IMR-90 (cell line): ENCODE results near the gene ANKRD9. TPM values are rescaled to one million over a fixed set of nuclear protein-coding genes. Genes with fewer than 3 reads are reported as not detected.

Source experiments
- ATAC-seq: fragments of 200-7000 bp; cut with Tn5 transposase; 2 replicates; pipeline ENCODE4 v1.9.1; 2020; ENCODE audit warnings: low read depth, mild to moderate bottlenecking, moderate library complexity
- BruUV-seq: library from RNA; stranded (reverse); fragments of 400-500 nt; replicated peaks from 2 replicates; lab custom pipeline; 2021; lab: Mats Ljungman, UMichigan
- CTCF ChIA-PET: fragments of 300-600 bp; formaldehyde crosslinking; extraction: SDS; loops from one replicate; lab custom pipeline; 2021; ENCODE audit warnings: antibody characterized with exemption; lab: Yijun Ruan, JAX
- POLR2A ChIA-PET: fragments of 300-600 bp; sonication (Branson Sonifier 250); formaldehyde crosslinking; loops from one replicate; lab custom pipeline; 2022; ENCODE audit warnings: antibody characterized with exemption; ENCODE audit not compliant: unreplicated experiment; lab: Charles Lee
- DNase-seq: peaks from one replicate; pipeline ENCODE4 v3.0.0; 2013
- H2AFZ ChIP-seq: replicated peaks from 2 replicates; pipeline ENCODE3; 2013; ENCODE audit warnings: low read length, mild to moderate bottlenecking; ENCODE audit not compliant: poor library complexity
- H2AK5ac ChIP-seq: 2 replicates; pipeline ENCODE4 v1.6.1; 2013; ENCODE audit warnings: low read depth, low read length, inconsistent platforms
- H2AK9ac ChIP-seq: replicated peaks from 2 replicates; pipeline ENCODE3; 2013; ENCODE audit warnings: mild to moderate bottlenecking, low read depth, low read length, moderate library complexity; ENCODE audit not compliant: poor library complexity
- H2BK120ac ChIP-seq: 2 replicates; pipeline ENCODE4 v1.6.1; 2013; ENCODE audit warnings: low read depth, low read length, inconsistent platforms
- H2BK15ac ChIP-seq: 3 replicates; pipeline ENCODE4 v1.6.1; 2013; ENCODE audit warnings: low read depth, low read length, inconsistent platforms
- H2BK20ac ChIP-seq: 2 replicates; pipeline ENCODE4 v1.6.1; 2013; ENCODE audit warnings: low read depth, mild to moderate bottlenecking, inconsistent platforms, low read length, moderate library complexity
- H2BK5ac ChIP-seq: 2 replicates; pipeline ENCODE4 v1.6.1; 2013; ENCODE audit warnings: mild to moderate bottlenecking, low read depth, low read length, inconsistent platforms; ENCODE audit not compliant: poor library complexity, severe bottlenecking
- H3K14ac ChIP-seq: replicated peaks from 2 replicates; pipeline ENCODE4 v1.6.1; 2013; ENCODE audit warnings: low read depth, low read length, inconsistent platforms
- H3K18ac ChIP-seq: 2 replicates; pipeline ENCODE4 v1.6.1; 2013; ENCODE audit warnings: low read depth, low read length, control low read depth
- H3K23ac ChIP-seq: 2 replicates; pipeline ENCODE4 v1.6.1; 2013; ENCODE audit warnings: low read depth, low read length, inconsistent platforms
- H3K27ac ChIP-seq: 2 replicates; pipeline ENCODE4 v1.5.1; 2013; ENCODE audit warnings: mild to moderate bottlenecking, control low read depth, low read length; ENCODE audit not compliant: insufficient read depth
- H3K27me3 ChIP-seq: 2 replicates; pipeline ENCODE4 v1.6.1; 2013; ENCODE audit warnings: low read length; ENCODE audit not compliant: control insufficient read depth, insufficient read depth
- H3K36me3 ChIP-seq: 2 replicates; pipeline ENCODE4 v1.6.1; 2013; ENCODE audit warnings: low read length, mixed read lengths; ENCODE audit not compliant: control insufficient read depth, insufficient read depth
- H3K4ac ChIP-seq: 2 replicates; pipeline ENCODE4 v1.6.1; 2013; ENCODE audit warnings: low read depth, low read length, inconsistent platforms
- H3K4me1 ChIP-seq: 2 replicates; pipeline ENCODE4 v1.6.1; 2013; ENCODE audit warnings: low read length, mixed read lengths; ENCODE audit not compliant: control insufficient read depth, insufficient read depth
- H3K4me2 ChIP-seq: 2 replicates; pipeline ENCODE4 v1.6.1; 2013; ENCODE audit warnings: low read depth, mild to moderate bottlenecking, control low read depth, low read length, moderate library complexity
- H3K4me3 ChIP-seq: 2 replicates; pipeline ENCODE4 v1.5.1; 2013; ENCODE audit warnings: low read depth, mild to moderate bottlenecking, control low read depth, low read length, moderate library complexity; ENCODE audit not compliant: insufficient read depth
- H3K56ac ChIP-seq: 2 replicates; pipeline ENCODE4 v1.6.1; 2013; ENCODE audit warnings: low read length, inconsistent platforms; ENCODE audit not compliant: insufficient read depth; ENCODE audit errors: extremely low read depth
- H3K79me1 ChIP-seq, 2 experiments: 2 replicates each; pipeline ENCODE4 v1.6.1; 2013; ENCODE audit warnings: low read length in 2 of 2, inconsistent platforms in 1 of 2, low read depth in 1 of 2
- H3K9ac ChIP-seq: 2 replicates; pipeline ENCODE4 v1.6.1; 2013; ENCODE audit warnings: low read depth, low read length, control low read depth
- H3K9me1 ChIP-seq: 2 replicates; pipeline ENCODE4 v1.6.1; 2013; ENCODE audit warnings: low read length, inconsistent platforms; ENCODE audit not compliant: insufficient read depth
- H3K9me3 ChIP-seq: 2 replicates; pipeline ENCODE4 v1.6.1; 2013; ENCODE audit warnings: low read length; ENCODE audit not compliant: control insufficient read depth, insufficient read depth
- H4K20me1 ChIP-seq: 2 replicates; pipeline ENCODE4 v1.6.1; 2013; ENCODE audit warnings: low read length, inconsistent platforms; ENCODE audit not compliant: insufficient read depth
- H4K5ac ChIP-seq: 2 replicates; pipeline ENCODE4 v1.6.1; 2013; ENCODE audit warnings: mild to moderate bottlenecking, low read depth, low read length, control low read depth
- H4K8ac ChIP-seq, 2 experiments: 2 replicates each; pipeline ENCODE4 v1.6.1; 2013; ENCODE audit warnings: low read depth in 2 of 2, low read length in 2 of 2, control low read depth in 1 of 2, inconsistent platforms in 1 of 2
- H4K91ac ChIP-seq: 2 replicates; pipeline ENCODE4 v1.6.1; 2013; ENCODE audit warnings: low read depth, low read length, inconsistent platforms; ENCODE audit not compliant: insufficient read depth
- BHLHE40 ChIP-seq: fragments of 150-350 bp; IDR thresholded peaks from 2 replicates; pipeline ENCODE4 v1.6.1; 2016; ENCODE audit warnings: mild to moderate bottlenecking, low read depth, low read length
- CEBPB ChIP-seq: IDR thresholded peaks from 2 replicates; pipeline ENCODE4 v1.6.1; 2012; ENCODE audit warnings: low read depth, low read length, improper control_type of control experiment
- CHD1 ChIP-seq: IDR thresholded peaks from 2 replicates; pipeline ENCODE4 v1.6.1; 2012; ENCODE audit warnings: low read depth, low read length, improper control_type of control experiment
- FOS ChIP-seq: fragments of 150-350 bp; IDR thresholded peaks from 2 replicates; pipeline ENCODE4 v1.6.1; 2016; ENCODE audit warnings: low read depth, low read length
- MAFK ChIP-seq: IDR thresholded peaks from 2 replicates; pipeline ENCODE4 v1.6.1; 2012; ENCODE audit warnings: low read depth, low read length, improper control_type of control experiment
- MAZ ChIP-seq: IDR thresholded peaks from 2 replicates; pipeline ENCODE4 v1.6.1; 2012; ENCODE audit warnings: low read depth, mild to moderate bottlenecking, low read length, improper control_type of control experiment, moderate library complexity, borderline replicate concordance
- MXI1 ChIP-seq: IDR thresholded peaks from 2 replicates; pipeline ENCODE4 v1.6.1; 2012; ENCODE audit warnings: low read depth, mild to moderate bottlenecking, low read length, moderate library complexity, borderline replicate concordance
- NFE2L2 ChIP-seq: fragments of 150-350 bp; IDR thresholded peaks from 2 replicates; pipeline ENCODE4 v1.6.1; 2016; ENCODE audit warnings: low read depth, mild to moderate bottlenecking, low read length
- POLR2A ChIP-seq: IDR thresholded peaks from 2 replicates; pipeline ENCODE4 v1.6.1; 2012; ENCODE audit warnings: mild to moderate bottlenecking, low read depth, low read length
- RAD21 ChIP-seq: IDR thresholded peaks from 2 replicates; pipeline ENCODE4 v1.6.1; 2012; ENCODE audit warnings: low read length, improper control_type of control experiment
- RCOR1 ChIP-seq: IDR thresholded peaks from 2 replicates; pipeline ENCODE4 v1.6.1; 2012; ENCODE audit warnings: mild to moderate bottlenecking, low read length, improper control_type of control experiment; ENCODE audit not compliant: insufficient replicate concordance
- RFX5 ChIP-seq: IDR thresholded peaks from 2 replicates; pipeline ENCODE4 v1.8.0; 2012; ENCODE audit warnings: low read depth, mild to moderate bottlenecking, low read length, moderate library complexity
- SMC3 ChIP-seq: fragments of 150-350 bp; IDR thresholded peaks from 2 replicates; pipeline ENCODE4 v1.6.1; 2016; ENCODE audit warnings: low read depth, mild to moderate bottlenecking, antibody characterized with exemption, low read length, moderate library complexity
- WGBS, 2 experiments: methylation state at CpG; one replicate each; pipeline versions ENCODE4 v1.1.5 to v1.1.7; 2013; ENCODE audit warnings: missing lambda C conversion rate in 2 of 2; ENCODE audit not compliant: insufficient read length in 1 of 2; ENCODE audit errors: extremely low coverage in 2 of 2; 5-methylcytosine and 5-hydroxymethylcytosine counted together
- dilution Hi-C: fragments of 300-500 bp; cut with HindIII; formaldehyde crosslinking; loops from one replicate; pipeline ENCODE4 v1.14.3; 2018; ENCODE audit warnings: low sequenced_read_pairs; ENCODE audit not compliant: unreplicated experiment
- in situ Hi-C: fragments of 300-500 bp; cut with MboI; formaldehyde crosslinking; loops from 3 replicates; pipeline ENCODE4 v1.14.3; 2019; ENCODE audit warnings: low sequenced_read_pairs, inconsistent platforms, mixed read lengths
- intact Hi-C: fragments of 100-400 bp; cut with micrococcal nuclease; formaldehyde crosslinking; loops from 2 replicates; pipeline ENCODE4 v1.10.0; 2022
- polyA plus RNA-seq, 3 experiments: library from polyadenylated mRNA; depleted of rRNA; stranded (reverse); fragments of >200 nt; gene quantifications; 2 replicates each; pipeline ENCODE4 v1.2.3, GENCODE V29; 2012; ENCODE audit warnings: low replicate concordance in 1 of 3
- total RNA-seq: library from RNA; depleted of rRNA; stranded (reverse); fragments of >200 nt; gene quantifications from 2 replicates; pipeline ENCODE4 v1.2.3, GENCODE V29; 2012
- TF ChIP-seq, protein P1 (sequence below): fragments of 150-350 bp; IDR thresholded peaks from 2 replicates; pipeline ENCODE4 v1.6.1; 2016; ENCODE audit warnings: low read depth, mild to moderate bottlenecking, low read length, moderate library complexity, borderline replicate concordance
- TF ChIP-seq, protein P2 (sequence below): conservative IDR thresholded peaks from 2 replicates; pipeline ENCODE4 v1.5.1; 2012; ENCODE audit warnings: mild to moderate bottlenecking, low read depth, low read length, improper control_type of control experiment

The ANKRD9 gene
- total and polyA plus RNA-seq, 2 of the 4 experiments (the other 2 are of a cell fraction) = 3.9 to 15.7 TPM

DNA sequence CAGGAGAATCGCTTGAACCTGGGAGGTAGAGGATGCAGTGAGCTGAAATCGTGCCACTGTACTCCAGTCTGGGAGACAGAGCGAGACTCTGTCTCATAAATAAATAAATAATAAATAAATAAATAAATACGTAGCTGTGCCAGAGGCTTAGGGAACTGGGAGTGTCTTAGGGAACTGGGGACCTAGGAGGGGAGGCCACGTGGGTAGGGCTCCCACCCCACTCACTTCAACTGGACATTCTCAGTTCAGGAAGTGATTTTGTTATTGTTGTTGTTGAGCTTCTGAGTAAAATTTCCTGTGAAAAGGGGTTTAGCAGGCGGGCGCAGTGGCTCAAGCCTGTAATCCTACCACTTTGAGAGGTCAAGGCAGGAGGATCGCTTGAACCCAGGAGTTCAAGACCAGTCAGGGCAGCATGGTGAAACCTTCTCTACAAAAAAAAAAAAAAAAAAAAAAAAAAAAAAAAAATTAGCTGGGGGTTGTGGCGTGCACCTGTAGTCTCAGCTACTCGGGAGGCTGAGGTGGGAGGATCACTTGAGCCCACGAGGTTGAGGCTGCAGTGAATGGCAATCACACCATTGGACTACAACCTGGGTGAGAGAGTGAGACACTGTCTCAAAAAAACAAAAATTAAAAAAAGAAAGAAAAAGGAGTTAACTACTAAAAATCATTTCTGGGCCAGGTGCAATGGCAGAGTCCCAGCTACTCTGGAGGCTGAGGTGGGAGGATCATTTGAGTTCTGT lies 19.0 kb upstream of the ANKRD9 start:
- POLR2A ChIA-PET = interaction anchor here (0.6 kb wide), 1 partner anchor 17 kb away, joined by 4 read pairs; no protein-coding TSS in a partner anchor
- H3K4me3 ChIP-seq = no peak overlapping the region
- H2AK5ac ChIP-seq = no peak overlapping the region
- no peaks in the 10 kb centered on the region for H4K20me1 ChIP-seq
- in situ Hi-C loops = no loop called here
- TF ChIP-seq CEBPB = no peak
- TF ChIP-seq POLR2A = no peak
- TF ChIP-seq, protein P1, sequence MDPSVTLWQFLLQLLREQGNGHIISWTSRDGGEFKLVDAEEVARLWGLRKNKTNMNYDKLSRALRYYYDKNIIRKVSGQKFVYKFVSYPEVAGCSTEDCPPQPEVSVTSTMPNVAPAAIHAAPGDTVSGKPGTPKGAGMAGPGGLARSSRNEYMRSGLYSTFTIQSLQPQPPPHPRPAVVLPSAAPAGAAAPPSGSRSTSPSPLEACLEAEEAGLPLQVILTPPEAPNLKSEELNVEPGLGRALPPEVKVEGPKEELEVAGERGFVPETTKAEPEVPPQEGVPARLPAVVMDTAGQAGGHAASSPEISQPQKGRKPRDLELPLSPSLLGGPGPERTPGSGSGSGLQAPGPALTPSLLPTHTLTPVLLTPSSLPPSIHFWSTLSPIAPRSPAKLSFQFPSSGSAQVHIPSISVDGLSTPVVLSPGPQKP = no peak
- TF ChIP-seq RCOR1 = no peak
- no peak for TF ChIP-seq BHLHE40
- TF ChIP-seq RAD21 = no peak
- TF ChIP-seq MXI1 = no peak
- TF ChIP-seq NFE2L2 = no peak
- TF ChIP-seq, protein P2, sequence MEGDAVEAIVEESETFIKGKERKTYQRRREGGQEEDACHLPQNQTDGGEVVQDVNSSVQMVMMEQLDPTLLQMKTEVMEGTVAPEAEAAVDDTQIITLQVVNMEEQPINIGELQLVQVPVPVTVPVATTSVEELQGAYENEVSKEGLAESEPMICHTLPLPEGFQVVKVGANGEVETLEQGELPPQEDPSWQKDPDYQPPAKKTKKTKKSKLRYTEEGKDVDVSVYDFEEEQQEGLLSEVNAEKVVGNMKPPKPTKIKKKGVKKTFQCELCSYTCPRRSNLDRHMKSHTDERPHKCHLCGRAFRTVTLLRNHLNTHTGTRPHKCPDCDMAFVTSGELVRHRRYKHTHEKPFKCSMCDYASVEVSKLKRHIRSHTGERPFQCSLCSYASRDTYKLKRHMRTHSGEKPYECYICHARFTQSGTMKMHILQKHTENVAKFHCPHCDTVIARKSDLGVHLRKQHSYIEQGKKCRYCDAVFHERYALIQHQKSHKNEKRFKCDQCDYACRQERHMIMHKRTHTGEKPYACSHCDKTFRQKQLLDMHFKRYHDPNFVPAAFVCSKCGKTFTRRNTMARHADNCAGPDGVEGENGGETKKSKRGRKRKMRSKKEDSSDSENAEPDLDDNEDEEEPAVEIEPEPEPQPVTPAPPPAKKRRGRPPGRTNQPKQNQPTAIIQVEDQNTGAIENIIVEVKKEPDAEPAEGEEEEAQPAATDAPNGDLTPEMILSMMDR = no peak
- TF ChIP-seq MAZ = no peak
- TF ChIP-seq SMC3 = no peak
- TF ChIP-seq MAFK = no peak
- no peak for TF ChIP-seq RFX5
- no peak for TF ChIP-seq FOS
- no peak for TF ChIP-seq CHD1
- ATAC-seq (no peak), DNase-seq (no peak)
- intact Hi-C loops = loop anchor here (5.0 kb wide), 1 partner anchor 164 kb away; no protein-coding TSS in a partner anchor
- no peak overlapping the region for H3K14ac ChIP-seq
- H2BK120ac ChIP-seq = no peak overlapping the region
- CTCF ChIA-PET = interaction anchor here (0.6 to 0.7 kb wide), 2 partner anchors 57 to 367 kb away, joined by 3 read pairs; no protein-coding TSS in a partner anchor
- H3K4me1 ChIP-seq = peaks cover 5% of the 10 kb centered on the region; the same call in 1 of the 2 replicates
- no peak overlapping the region for H3K23ac ChIP-seq
- no peaks in the 10 kb centered on the region for H3K36me3 ChIP-seq
- H4K8ac ChIP-seq = no peak overlapping the region
- no peaks in the 10 kb centered on the region for H3K9me3 ChIP-seq
- dilution Hi-C loops = no loop called here
- H3K18ac ChIP-seq = no peak overlapping the region
- no peak overlapping the region for H2AFZ ChIP-seq
- no peak overlapping the region for H4K91ac ChIP-seq
- no peaks in the 10 kb centered on the region for H3K27me3 ChIP-seq
- no peak overlapping the region for H3K4ac ChIP-seq
- no peak overlapping the region for H3K56ac ChIP-seq
- H3K27ac ChIP-seq = no peak overlapping the region
- H2BK15ac ChIP-seq = no peak overlapping the region
- no peak overlapping the region for H2BK5ac ChIP-seq
- BruUV-seq = no TSS peak
- H3K4me2 ChIP-seq = no peak overlapping the region
- peaks cover 3% of the 10 kb centered on the region; the same call in 1 of the 2 replicates for H3K9me1 ChIP-seq
- H2AK9ac ChIP-seq = no peak overlapping the region
- no peak overlapping the region for H3K9ac ChIP-seq
- WGBS, 2 experiments = no CpG with 5 or more reads among the region's 11 CpGs
- H4K5ac ChIP-seq = no peak overlapping the region
- no peak overlapping the region for H2BK20ac ChIP-seq
- H3K79me1 ChIP-seq = peaks cover 0 to 9% of the 10 kb centered on the region in 2 experiments; a peak in 1 of 4 replicates
